ENCODE data around the gene KDM4B. TPM values are rescaled to one million over a fixed set of nuclear protein-coding genes. Genes with fewer than 3 reads are reported as not detected.
"Not testable (repeated sequence)": the region's sequence is repeated elsewhere in the genome, so short reads cannot be mapped to it uniquely, and the experiment has no call there.

Gene KDM4B
- total RNA-seq, 1 donor from 2014 or later: 27.6 TPM

- intact Hi-C loops (cut with DNase I): no loop called here
- no peak for DNase-seq (ENCODE audit: low spot score)
These were observed 59.4 kb downstream of the KDM4B start for GRCh38 chr19:5028229-5028886.

- intact Hi-C loops (cut with DNase I); DNase-seq (ENCODE audit: low spot score): not testable (repeated sequence)
These were observed 60.7 kb downstream of the KDM4B start for GRCh38 chr19:5029596-5029995.

- intact Hi-C loops (cut with DNase I): loop anchor here (2.0 to 5.0 kb wide), 3 partner anchors 63 to 219 kb away; partner anchors contain the start of gene KDM4B
- no peak for DNase-seq (ENCODE audit: low spot score)
These were observed 61.4 kb downstream of the KDM4B start for GRCh38 chr19:5030136-5030820.

- intact Hi-C loops (cut with DNase I): loop anchor here (2.0 to 5.0 kb wide), 3 partner anchors 64 to 220 kb away; partner anchors contain the start of gene KDM4B
- DNase-seq (ENCODE audit: low spot score): no peak
These were observed 61.9 kb downstream of the KDM4B start for GRCh38 chr19:5030822-5031221.

GRCh38 chr19:5031231-5032100 is 62.6 kb downstream of the KDM4B start:
- peak; percentile 90 for DNase-seq (ENCODE audit: low spot score)
- intact Hi-C loops (cut with DNase I): loop anchor here (2.0 to 5.0 kb wide), 3 partner anchors 64 to 221 kb away; partner anchors contain the start of gene KDM4B

- no peak for DNase-seq (ENCODE audit: low spot score)
- intact Hi-C loops (cut with DNase I): loop anchor here (5.0 kb wide), 1 partner anchor 65 kb away; the partner anchor contains the start of gene KDM4B
These were observed 63.4 kb downstream of the KDM4B start for GRCh38 chr19:5032101-5032967.

GRCh38 chr19:5035105-5035761 is 66.3 kb downstream of the KDM4B start:
- no peak for DNase-seq (ENCODE audit: low spot score)
- intact Hi-C loops (cut with DNase I): no loop called here

GRCh38 chr19:5035793-5036697 is 67.1 kb downstream of the KDM4B start:
- intact Hi-C loops (cut with DNase I): no loop called here
- DNase-seq (ENCODE audit: low spot score): no peak

- intact Hi-C loops (cut with DNase I): no loop called here
- no peak for DNase-seq (ENCODE audit: low spot score)
These were observed 68.0 kb downstream of the KDM4B start for GRCh38 chr19:5036698-5037563.

- intact Hi-C loops (cut with DNase I): no loop called here
- no peak for DNase-seq (ENCODE audit: low spot score)
These were observed 69.0 kb downstream of the KDM4B start for GRCh38 chr19:5037936-5038335.

- intact Hi-C loops (cut with DNase I): no loop called here
- DNase-seq (ENCODE audit: low spot score): no peak
These were observed 69.8 kb downstream of the KDM4B start for GRCh38 chr19:5038631-5039271.

- intact Hi-C loops (cut with DNase I): no loop called here
- DNase-seq (ENCODE audit: low spot score): no peak
These were observed 71.0 kb downstream of the KDM4B start for GRCh38 chr19:5039642-5040543.

- intact Hi-C loops (cut with DNase I): no loop called here
- DNase-seq (ENCODE audit: low spot score): no peak
These were observed 71.7 kb downstream of the KDM4B start for GRCh38 chr19:5040544-5041167.

GRCh38 chr19:5041168-5041912 is 72.4 kb downstream of the KDM4B start:
- intact Hi-C loops (cut with DNase I): no loop called here
- no peak for DNase-seq (ENCODE audit: low spot score)

Measured in cardiac septum (tissue), 1 donor.